NCI-H82 (cell line): ENCODE results near the gene PRR14.

ENCODE experiments used
- DNase-seq: peaks from one replicate; lab custom pipeline; 2025; lab: John Stamatoyannopoulos, UW

The PRR14 gene

DNA sequence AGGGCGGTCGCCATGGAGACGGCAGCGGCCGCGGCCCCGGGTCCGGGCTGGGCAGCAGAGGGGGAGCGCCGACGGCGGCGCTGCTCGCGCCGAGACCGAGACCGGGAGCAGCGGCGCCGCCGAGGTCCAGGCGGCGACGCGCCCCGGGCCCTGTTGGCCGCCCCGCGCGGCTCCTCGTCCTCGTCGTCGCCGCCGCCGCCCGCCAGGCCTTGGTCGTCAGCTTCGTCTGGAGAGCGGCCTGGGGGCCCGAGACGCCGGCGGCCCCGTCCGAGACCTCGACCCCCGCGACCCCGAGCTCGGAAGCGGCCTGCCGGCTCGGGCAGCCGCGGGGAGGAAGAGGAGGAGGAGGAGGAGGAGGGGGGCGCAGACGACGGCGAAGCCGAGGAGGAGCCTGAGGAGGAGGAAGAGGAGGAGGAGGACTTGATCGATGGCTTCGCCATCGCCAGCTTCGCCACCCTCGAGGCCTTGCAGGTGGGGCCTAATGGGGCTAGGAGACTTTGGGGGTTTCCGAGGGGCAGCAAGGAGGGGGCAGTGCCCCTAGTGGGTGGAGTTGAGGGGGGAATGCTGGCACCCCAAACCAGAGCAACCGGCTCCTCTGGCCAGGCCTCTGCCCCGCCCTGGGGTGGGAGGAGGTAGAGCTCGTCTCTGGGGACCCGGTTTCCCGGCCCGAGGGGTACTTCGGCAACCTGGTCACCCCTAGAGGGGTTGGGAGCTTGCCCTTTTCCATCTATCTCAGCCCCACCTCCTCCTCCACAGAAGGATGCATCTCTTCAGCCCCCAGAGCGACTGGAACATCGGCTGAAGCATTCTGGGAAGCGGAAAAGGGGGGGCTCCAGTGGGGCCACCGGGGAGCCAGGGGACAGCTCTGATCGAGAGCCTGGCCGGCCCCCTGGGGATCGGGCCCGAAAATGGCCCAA lies 9.0 kb downstream of the PRR14 start:
- DNase-seq = peak; percentile 34

DNA sequence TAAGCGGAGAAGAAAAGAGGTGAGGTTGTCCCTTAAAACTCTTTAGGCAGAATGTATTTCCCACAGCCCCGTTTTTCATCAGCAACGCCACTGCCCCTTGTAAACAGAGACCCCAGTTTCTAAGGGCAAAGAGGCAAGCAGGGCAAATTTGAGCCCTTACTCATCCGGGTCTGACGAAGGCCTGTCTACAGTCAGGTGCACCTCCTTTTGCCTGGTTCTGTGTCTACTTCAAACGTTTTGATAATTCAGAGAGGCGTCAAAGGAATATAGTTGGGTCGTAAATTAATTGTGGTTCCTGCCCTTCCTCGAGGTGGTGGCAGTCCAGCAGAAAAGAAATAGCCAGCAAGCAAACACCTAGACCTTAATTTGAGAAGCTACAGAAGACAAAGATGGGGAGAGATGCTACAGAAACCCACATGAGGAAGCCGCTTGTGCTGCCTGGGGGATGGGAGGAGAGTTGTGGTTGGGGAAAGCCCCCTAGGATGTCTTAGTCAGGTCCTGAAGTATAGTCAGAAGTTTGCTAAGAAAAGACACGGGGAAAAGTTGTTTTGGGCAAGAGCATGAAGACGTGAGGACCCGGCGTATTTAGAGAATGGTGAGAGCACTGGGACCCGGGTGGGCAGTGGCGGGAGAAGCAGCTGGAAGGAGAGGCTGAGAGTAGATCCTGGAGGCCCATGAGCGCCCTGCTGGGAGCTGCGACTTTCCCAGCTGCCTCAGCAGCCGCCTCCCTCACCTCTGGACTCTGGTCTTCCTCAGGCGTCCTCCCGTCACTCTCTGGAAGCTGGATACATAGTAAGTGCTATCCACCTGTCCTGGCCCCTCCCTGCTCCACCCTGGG lies 9.9 kb downstream of the PRR14 start:
- no peak for DNase-seq

DNA sequence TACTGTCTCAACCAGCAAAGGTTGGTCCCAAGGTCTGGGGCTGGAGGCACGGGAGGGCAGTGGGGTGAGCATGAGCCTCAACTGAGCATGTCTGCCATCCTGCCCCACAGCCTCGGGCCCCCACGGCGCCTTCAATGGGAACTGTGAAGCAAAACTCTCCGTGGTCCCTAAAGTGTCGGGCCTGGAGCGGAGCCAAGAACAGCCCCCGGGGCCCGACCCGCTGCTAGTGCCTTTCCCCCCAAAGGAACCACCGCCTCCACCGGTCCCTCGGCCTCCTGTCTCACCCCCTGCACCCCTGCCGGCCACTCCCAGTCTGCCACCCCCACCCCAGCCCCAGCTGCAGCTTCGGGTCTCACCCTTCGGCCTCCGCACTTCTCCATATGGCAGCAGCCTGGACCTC lies 11.7 kb downstream of the PRR14 start:
- DNase-seq = no peak

DNA sequence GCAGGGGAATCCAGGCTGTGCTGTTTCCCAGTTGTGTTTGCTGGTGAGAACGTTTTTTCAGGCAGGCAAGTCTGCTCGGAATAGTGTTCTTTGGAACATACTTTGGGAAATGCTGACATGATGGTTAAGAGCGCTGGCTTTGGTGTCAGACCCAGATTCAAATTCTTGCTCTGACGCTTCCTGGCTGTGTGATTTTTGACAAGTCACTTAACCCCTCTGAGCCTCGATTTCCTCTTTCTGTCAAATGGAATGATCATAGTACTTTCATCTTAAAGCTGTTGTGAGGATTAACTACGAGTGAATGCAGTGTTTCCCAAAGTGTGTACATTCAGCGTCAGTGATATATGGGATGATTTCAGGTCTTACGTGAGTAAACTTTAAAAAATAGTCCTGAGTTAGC lies 12.3 kb downstream of the PRR14 start:
- DNase-seq = no peak

DNA sequence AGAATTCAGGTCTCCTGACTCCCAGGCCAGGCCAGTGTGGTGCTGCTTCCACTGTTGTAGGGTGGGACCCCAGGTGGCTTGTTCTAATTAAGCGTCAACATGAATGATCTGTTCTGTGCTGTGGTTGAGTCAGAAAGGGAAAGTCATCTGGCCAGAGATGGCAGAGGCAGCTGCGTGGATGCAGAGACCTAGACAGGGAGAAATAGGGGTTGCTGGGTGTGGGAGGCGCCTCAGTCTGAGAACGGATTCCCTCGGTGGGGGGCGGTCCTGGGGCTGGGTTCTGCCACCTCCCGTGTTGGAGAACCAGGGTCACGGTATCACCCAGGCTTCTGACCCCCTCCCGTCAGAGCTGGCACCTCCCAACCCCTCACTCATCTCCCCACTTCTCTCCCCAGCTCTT lies 13.1 kb downstream of the PRR14 start:
- DNase-seq = no peak

DNA sequence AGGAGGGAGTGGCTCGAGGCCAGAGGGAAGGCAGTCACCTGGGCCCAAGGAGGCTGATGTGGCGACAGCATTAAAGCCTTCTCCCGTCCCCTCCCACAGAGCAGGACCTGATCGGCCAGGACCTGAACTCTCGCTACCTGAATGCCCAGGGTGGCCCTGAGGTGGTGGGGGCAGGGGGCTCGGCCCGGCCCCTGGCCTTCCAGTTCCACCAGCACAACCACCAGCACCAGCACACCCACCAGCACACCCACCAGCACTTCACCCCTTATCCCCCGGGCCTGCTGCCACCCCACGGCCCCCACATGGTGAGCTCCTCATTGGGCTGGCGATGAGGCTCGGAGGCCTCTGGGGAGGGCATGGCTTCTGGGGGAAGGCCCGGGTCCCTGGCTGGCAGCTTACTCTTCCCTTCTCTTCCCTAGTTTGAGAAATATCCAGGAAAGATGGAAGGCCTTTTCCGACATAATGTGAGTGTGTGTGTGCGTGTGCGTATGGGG lies 13.9 kb downstream of the PRR14 start:
- no peak for DNase-seq

DNA sequence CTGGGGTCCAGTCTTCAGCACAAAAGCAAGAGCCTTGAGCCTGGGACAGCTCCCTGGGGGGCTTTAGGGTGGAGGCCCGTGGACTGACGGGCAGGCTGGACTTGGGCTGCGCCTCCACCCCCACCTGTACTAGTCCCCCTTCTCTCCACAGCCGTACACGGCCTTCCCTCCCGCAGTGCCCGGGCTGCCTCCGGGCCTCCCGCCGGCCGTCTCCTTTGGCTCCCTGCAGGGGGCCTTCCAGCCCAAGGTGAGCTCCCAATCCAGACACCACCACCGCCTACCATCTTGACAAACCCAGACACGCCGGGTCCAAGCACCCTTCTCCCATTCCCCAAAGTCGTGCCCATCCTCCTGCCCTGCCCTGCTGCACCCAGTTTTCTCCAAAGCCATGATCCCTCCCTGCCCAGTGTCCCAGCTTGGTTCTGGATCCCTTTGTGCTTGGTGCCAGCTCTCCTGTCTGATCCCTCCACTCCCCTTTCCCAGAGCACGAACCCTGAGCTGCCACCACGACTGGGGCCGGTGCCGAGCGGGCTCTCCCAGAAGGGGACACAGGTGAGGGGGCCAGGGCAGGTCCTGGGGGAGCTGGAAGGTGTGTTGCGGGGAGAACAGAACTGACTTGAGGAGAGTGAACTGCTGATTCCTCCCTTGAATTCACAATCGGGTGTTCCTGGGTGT lies 14.5 kb downstream of the PRR14 start:
- no peak for DNase-seq

DNA sequence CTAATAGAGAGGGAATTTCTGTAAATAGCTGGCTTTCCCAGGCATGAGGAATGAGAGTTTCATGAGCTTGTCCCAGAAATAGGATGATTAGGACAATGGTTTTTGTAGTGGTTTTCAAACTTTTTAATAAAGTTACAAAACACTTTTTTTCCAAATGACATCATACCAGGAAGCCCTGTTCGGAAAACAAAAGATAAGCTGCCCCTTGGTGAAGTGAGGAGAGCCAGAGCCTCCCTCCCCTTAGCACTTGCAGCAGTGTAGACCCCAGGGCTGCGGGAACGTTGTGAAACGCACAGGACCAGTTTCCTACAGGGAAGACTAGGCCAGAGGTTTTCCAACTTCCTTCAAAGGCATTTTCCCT lies 15.1 kb downstream of the PRR14 start:
- DNase-seq = no peak

DNA sequence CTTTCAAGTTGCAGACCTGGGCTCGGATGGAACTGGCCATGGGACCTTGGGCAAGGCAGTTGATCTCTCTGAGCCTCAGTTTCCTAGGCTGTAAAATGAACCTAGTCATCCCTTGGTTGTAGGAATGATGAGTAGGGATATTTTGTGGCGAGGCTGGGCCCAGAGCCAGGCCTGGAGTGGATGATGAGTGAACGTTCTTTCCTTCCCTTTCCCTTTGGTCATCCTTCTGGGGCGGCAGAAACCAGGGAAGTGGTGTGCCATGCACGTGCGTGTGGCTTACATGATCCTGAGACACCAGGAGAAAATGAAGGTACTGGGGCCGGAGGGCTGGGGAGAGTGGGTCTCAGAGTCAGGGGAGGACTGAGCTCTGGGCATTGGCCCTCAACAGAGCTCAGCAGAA lies 15.9 kb downstream of the PRR14 start:
- DNase-seq = no peak

DNA sequence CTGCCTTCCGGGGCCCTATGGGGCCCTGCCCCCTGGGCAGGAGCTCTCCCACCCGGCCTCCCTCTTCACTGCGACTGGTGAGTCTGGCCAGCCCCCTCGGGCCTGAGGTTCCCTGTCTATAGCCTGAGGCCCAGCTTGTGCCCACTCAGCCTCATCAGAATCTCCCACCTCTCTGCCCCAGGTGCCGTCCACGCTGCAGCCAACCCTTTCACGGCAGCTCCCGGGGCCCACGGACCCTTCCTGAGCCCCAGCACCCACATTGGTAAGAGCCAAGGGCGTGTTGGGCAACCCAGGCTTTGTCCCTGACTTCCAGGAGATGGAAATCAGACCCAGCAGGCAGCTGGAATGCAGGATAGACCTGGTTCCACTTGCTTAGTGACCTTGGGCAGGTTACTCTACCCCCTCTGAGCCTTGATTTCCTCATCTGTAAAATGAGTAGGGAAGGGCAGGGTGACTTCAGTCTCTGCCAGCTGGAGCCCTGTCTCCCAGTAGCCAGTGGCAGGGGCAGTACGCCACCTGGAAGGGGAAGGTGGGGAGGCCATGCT lies 16.7 kb downstream of the PRR14 start:
- DNase-seq = no peak

DNA sequence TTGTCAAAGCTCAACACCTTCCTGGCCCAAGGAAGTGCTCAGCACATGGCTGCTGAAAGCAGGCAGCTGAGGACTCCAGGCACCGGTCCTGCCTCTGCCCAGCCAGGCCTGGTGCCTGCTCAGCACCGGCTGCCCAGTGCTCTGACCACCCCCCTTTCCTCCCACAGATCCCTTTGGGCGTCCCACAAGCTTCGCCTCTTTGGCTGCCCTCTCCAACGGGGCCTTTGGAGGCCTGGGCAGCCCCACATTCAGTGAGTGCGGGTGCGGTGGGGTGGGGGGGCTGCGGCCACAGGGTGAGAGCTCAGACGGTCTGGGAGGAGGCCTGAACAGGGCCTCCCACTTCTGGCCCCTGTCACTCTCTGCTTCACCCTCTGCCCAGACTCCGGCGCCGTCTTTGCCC lies 17.6 kb downstream of the PRR14 start:
- DNase-seq = no peak

DNA sequence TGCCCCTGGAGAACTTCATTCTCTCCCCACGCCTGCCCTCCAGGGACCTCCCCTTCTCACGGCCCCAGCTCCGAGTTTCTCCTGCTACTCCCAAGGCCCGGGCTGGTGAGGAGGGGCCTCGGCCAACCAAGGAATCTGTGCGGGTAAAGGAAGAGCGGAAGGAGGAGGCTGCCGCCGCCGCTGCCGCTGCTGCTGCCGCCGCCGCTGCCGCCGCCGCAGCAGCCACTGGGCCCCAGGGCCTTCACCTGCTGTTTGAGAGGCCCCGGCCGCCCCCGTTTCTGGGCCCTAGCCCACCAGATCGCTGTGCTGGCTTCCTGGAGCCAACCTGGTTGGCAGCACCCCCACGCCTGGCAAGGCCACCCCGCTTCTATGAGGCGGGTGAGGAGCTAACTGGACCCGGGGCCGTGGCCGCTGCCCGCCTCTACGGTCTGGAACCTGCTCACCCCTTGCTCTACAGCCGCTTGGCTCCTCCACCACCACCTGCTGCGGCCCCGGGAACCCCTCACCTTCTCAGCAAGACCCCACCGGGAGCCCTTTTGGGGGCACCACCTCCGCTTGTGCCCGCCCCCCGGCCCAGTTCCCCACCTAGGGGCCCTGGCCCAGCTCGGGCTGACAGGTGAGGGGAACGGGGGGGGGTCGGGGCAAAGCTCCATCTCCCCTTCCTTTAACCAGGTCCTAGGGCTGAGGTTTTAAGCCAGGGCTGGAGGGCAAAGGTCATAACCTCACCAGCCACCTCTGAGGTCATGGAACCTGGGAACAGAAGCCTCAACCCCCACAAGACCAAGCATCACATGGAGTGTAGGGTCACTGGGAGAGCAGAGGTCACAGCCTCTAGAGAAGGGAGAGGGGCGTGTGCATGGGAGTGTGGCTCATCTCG lies 18.5 kb downstream of the PRR14 start:
- DNase-seq = no peak

DNA sequence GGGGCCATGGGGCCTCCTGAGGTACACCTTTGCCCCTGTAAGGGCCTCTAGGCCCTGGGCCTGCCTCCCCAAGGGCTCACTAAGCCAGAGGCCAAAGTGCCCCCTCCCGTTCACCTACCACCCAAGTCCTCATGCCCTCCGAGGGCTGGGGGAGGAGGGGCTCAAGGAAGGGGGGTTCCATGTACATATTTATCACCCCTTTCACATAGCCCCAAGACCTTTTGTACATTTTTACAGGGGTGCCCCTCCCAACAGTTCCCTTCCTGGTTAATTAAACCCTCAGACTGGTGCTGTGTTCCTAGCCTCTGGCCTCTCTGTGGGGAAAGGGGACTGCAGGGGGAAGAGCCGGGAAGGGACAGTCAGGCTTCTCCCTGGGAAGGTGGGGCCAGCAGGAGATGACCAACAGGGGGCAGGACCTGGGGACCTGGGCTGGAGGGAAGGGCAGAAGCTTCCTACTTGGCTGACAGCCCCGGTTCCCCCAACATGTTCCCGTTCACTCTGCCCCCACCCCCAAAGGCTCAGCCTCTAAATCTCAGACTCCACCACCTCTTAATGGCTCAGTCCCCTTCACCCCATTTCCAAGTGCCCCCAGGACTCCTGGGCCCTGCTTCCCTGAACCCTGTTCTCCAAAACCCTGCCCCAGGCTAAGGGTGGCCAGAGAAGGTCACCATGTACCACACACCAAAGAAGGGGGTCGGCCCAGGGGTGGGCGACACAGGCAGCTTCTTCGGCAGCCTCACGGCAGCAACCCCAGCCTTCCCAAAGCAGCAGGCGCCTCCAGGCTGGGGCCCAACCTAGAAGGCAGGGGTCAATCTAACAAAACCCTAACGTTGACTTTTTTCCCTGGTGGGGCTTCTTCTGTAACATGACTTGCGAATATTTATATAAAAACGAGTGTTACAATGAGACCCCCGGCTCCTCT lies 19.4 kb downstream of the PRR14 start:
- no peak for DNase-seq

DNA sequence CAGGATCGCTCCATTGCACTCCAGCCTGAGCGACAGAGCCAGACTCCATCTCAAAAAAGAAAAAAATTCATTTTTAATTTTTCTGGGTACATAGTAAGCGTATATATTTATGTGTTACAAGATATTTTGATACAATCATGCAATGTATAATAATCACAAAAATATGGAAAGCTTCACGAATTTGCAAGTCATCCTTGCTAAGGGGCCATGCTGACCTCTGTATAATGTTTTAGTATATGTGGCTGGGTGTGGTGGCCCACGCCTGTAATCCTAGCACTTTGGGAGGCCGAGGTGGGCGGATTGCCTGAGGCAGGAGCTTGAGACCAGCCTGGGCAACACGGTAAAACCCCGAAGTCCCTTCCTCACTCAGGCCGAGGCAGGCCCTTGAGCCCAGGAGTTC lies 24.4 kb downstream of the PRR14 start:
- DNase-seq = no peak

DNA sequence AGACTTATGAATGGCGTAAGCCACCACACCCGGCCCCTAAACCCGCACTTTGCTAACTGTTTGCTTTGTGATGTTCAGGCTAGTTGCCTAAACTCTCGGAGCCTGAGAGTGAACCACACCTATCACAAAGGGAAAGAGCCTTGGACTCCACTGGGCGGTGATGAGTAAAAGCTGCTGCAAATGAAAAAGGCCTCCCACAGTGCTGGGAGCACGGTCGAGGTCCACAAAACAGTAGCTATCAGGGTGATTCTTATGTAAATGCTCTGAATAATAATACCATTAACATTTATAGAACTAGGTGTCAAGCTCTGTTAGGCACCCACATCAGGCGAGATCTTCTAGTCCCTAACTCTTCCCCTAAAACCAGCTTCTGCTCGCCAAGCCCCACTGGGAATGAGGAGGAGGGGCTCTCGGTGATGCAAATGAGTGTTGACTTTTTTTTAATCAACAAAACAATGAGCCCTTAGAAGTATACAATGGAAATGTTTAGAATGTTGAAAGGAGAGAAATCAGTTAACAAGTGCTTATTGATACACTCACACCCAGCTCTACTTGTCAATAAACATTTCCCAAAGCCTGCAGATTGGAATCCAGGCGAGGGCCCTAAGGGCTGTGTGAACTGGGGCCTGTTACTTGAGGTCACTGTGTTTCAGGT lies 27.3 kb downstream of the PRR14 start:
- no peak for DNase-seq

DNA sequence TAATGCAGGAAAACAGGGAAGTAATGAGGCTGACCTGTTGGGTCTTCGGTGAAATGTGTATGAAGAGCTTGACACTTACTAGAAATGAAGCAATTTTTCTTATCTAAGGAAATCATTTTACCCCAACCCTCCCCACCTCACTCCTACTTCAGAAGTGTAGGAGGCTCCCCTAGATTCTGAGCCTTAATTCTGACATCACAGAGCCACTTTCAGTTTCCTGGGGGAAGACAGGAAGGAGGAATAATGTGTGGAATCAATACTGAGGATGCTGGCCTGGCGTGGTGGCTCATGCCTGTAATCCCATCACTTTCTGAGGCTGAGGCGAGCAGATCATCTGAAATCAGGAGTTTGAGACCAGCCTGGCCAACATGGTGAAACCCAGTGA lies 27.8 kb downstream of the PRR14 start:
- DNase-seq = no peak

DNA sequence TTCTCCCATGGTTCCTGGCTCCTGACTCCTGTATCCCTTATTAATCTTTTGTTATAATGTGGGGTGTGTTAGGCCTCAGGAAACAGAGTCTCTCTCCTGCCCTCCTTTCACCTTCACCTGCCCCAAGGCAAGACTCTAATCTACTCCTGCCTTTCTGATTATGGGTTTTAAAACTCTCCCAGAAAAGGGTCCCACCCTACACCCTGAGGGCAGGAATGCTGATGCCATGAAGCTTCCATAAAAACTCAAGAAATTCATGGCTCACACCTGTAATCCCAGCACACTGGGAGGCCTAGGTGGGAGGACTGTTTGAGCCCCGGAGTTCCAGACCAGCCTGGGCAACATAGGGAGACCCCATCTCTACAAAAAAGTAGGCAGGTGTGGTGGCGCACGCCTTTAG lies 29.6 kb downstream of the PRR14 start:
- DNase-seq = no peak

DNA sequence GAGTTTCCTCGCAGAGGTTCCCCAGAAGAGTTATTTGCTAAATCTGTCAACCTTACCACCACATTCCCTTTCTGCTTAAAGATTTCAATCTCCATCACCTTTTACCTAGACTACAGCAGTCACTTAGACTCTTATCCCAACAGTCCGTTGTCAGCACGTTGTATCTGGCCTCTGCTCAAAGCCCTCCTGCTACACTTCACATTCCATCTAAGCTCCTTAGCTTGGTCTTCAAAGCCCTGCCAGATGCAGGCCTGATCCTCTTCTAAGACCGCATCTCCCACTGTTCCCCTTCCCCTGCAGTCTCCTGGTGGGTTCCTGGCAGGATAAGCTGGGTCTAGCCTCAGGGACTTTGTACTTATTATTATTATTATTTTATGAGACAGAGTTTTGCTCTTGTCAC lies 37.9 kb downstream of the PRR14 start:
- peak; percentile 71 for DNase-seq

DNA sequence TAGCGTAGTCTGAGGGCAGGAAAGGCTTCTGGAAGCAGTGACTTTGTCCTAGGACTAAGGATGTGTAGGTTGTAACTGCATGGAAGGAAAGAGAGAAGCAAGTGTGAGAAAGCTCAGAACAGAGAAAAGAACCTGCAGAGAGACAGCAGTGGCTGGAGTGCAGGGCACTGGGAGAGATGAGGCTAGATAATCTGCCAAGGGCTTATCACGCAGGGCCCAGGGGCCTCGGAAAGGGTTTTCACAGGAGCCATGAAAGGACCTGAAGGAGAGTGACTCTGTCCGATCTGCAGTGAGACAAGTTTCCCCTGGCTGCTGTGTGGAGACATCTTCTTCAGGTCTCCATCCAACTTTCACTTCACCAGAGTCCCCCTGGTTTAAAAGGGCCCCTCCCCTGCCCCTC lies 41.1 kb downstream of the PRR14 start:
- DNase-seq = peak; percentile 55
